ENCODE measurements around the gene APBB2. TPM values are rescaled to one million over a fixed set of nuclear protein-coding genes. Genes with fewer than 3 reads are reported as not detected.

Gene APBB2
- total RNA-seq, 4 donors from 2014 or later: 47.5 to 99.9 (median 57.5) TPM

DNA sequence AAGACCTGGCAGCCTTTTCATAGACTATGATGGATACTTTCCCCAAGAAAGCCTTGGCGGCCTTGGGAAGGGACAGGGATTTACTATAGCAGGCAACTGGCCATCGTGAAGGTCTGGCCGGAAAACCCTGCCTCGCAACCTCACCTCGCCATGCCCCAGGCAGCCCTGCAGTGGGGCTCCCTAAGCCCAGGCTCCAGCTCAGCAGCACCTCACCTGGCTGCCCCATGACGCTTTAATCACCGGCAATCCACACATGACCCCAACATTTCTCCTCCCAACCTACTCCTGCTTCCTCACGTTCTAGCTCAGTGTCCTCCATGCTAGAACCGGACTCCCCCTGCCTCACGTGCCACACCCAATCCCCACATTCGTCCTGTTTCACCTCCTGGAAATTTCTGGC lies 382.2 kb downstream of the APBB2 start:
- TF ChIP-seq, protein P1, sequence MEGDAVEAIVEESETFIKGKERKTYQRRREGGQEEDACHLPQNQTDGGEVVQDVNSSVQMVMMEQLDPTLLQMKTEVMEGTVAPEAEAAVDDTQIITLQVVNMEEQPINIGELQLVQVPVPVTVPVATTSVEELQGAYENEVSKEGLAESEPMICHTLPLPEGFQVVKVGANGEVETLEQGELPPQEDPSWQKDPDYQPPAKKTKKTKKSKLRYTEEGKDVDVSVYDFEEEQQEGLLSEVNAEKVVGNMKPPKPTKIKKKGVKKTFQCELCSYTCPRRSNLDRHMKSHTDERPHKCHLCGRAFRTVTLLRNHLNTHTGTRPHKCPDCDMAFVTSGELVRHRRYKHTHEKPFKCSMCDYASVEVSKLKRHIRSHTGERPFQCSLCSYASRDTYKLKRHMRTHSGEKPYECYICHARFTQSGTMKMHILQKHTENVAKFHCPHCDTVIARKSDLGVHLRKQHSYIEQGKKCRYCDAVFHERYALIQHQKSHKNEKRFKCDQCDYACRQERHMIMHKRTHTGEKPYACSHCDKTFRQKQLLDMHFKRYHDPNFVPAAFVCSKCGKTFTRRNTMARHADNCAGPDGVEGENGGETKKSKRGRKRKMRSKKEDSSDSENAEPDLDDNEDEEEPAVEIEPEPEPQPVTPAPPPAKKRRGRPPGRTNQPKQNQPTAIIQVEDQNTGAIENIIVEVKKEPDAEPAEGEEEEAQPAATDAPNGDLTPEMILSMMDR (IDR thresholded peaks at IDR 0.05): no peak
- TF ChIP-seq POLR2A (IDR thresholded peaks at IDR 0.05): no peak
- no peaks in the 10 kb centered on the region for H3K9me3 ChIP-seq
- no peaks in the 10 kb centered on the region for H3K4me1 ChIP-seq
- DNase-seq: no peak
- peaks cover 0 to 5% (median 0%) of the 10 kb centered on the region in 3 donors for H3K36me3 ChIP-seq
- no peaks in the 10 kb centered on the region for H3K27me3 ChIP-seq
- H3K4me3 ChIP-seq: no peak overlapping the region
- H3K27ac ChIP-seq: no peak overlapping the region

DNA sequence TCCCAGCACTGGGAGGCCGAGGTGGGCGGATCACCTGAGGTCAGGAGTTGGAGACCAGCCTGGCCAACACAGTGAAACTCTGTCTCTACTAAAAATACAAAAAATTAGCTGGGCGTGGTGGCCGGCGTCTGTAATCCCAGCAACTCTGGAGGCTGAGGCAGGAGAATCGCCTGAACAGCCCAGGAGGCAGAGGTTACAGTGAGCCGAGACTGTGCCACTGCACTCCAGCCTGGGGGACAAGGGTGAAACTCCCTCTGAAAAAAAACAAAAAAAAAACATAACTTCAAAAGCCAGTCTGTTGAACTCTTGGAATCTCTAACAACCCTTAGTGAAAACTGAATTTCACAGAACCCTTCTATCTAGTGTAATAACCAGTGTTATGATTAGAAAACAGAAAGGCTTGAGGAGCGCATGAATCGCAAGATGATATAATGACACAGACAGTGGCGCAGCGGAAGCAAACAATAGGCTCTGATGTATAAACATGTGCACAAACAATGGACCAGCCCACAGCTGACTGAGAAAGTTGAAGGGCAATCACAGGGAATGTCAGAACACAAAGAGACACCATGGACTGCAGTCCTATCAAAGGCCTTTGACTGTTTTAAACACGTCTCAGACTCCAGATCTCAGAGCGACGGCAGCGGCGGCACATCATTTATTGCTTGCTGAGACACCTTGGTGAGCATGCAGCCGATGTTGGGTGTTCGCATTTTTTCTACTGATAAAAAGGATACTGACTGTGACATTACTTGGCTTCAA lies 383.0 kb downstream of the APBB2 start:
- H3K27me3 ChIP-seq: no peaks in the 10 kb centered on the region
- H3K9me3 ChIP-seq: no peaks in the 10 kb centered on the region
- no peaks in the 10 kb centered on the region for H3K4me1 ChIP-seq
- TF ChIP-seq, protein P1 (IDR thresholded peaks at IDR 0.05): no peak
- no peak for TF ChIP-seq POLR2A (IDR thresholded peaks at IDR 0.05)
- no peak overlapping the region for H3K4me3 ChIP-seq
- H3K36me3 ChIP-seq: peaks cover 0 to 5% (median 0%) of the 10 kb centered on the region in 3 donors
- no peak overlapping the region for H3K27ac ChIP-seq
- DNase-seq: no peak

DNA sequence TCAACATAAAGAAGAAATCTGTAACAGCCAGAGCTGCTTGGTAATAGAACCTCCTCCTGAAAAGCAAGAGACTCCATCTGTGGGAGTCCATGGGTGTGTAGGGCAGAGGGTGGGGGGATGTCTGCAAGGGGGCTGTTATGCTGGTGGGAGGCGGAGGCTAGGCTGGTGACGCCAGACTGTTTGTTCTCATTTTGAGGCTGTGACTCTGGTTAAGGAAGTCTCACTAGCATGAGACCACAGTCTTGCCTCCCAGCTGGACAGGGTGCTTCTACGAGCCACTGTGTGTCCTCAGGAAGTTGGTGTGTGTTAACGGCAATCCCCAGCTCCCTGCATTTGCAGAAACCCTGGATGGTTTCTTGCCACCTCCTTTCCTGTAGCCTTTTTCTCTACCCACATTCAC lies 384.8 kb downstream of the APBB2 start:
- Histone ChIP-seq H3K4me3 (no peak overlapping the region), H3K4me1 (no peaks in the 10 kb centered on the region), H3K27me3 (no peaks in the 10 kb centered on the region), H3K9me3 (no peaks in the 10 kb centered on the region), H3K27ac (no peak overlapping the region), H3K36me3 (peaks cover 0 to 10% (median 0%) of the 10 kb centered on the region in 3 donors)
- no peak for DNase-seq
- TF ChIP-seq, protein P1 (IDR thresholded peaks at IDR 0.05): no peak
- TF ChIP-seq POLR2A (IDR thresholded peaks at IDR 0.05): no peak

DNA sequence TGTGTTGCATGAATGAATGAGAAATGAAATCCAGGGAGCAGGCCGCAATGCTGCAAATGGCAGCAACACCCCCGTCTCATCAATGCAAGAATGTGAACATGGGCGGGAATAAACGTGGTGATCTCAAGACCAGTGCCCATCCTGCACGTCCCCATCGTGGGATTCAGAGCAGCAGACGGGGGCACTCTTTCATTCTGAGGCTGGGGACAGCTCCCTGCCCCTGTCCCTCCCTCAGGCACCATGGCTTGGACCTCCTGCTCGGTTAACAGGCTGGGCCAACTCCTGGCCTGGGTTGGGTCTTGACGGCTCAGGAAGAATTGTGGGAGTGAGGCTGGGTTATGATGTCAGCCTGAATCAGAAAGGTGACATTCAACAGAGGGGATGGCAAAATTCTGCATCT lies 385.7 kb downstream of the APBB2 start:
- no peak overlapping the region for H3K27ac ChIP-seq
- TF ChIP-seq, protein P1 (IDR thresholded peaks at IDR 0.05): no peak
- TF ChIP-seq POLR2A (IDR thresholded peaks at IDR 0.05): no peak
- peaks cover 0 to 10% (median 0%) of the 10 kb centered on the region in 3 donors for H3K36me3 ChIP-seq
- no peaks in the 10 kb centered on the region for H3K4me1 ChIP-seq
- no peak for DNase-seq
- no peak overlapping the region for H3K4me3 ChIP-seq
- H3K27me3 ChIP-seq: no peaks in the 10 kb centered on the region
- H3K9me3 ChIP-seq: no peaks in the 10 kb centered on the region

DNA sequence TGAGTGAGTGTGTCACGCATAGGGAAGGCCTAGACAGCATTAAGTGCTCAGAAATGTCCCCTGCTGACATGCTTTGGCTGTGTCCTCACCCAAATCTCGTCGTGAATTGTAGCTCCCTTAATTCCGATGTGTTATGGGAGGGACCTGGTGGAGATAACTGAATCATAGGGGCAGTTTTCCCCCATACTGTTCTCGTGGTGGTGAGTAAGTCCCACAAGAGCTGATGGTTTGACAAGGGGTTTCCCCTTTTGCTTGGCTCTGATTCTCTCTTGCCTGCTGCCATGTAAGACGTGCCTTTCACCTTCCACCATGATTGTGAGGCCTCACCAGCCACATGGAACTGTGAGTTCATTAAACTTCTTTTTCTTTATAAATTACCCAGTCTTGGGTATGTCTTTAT lies 386.6 kb downstream of the APBB2 start:
- no peak for DNase-seq
- Histone ChIP-seq H3K27ac (no peak overlapping the region), H3K9me3 (no peaks in the 10 kb centered on the region), H3K27me3 (no peaks in the 10 kb centered on the region), H3K4me1 (no peaks in the 10 kb centered on the region), H3K36me3 (peaks cover 0 to 18% (median 0%) of the 10 kb centered on the region in 3 donors), H3K4me3 (no peak overlapping the region)
- no peak for TF ChIP-seq POLR2A (IDR thresholded peaks at IDR 0.05)
- TF ChIP-seq, protein P1 (IDR thresholded peaks at IDR 0.05): no peak
